Stomach (tissue), 4 donors: Measurements from ENCODE around the gene OCLN.

Experiments used
- CTCF ChIP-seq, 7 experiments: fragments of 450-650 bp in 4 of 7; fragments of 200-600 bp in 3 of 7; sonication (generic) in 3 of 7; IDR thresholded peaks; one replicate each; pipeline ENCODE4 v1.5.1; 2016 to 2019; ENCODE audit warnings: antibody characterized with exemption in 7 of 7, control low read depth in 2 of 7, mild to moderate bottlenecking in 1 of 7
- EP300 ChIP-seq: sonication (generic); formaldehyde crosslinking; IDR thresholded peaks from one replicate; pipeline ENCODE4 v1.6.1; 2017; ENCODE audit warnings: antibody characterized with exemption
- POLR2A ChIP-seq, 4 donors: fragments of 450-650 bp; IDR thresholded peaks; one replicate each; pipeline ENCODE4 v1.6.1; 2016; ENCODE audit warnings: antibody characterized with exemption in 4 of 4, control low read depth in 2 of 4, mild to moderate bottlenecking in 1 of 4, moderate library complexity in 1 of 4
- POLR2AphosphoS5 ChIP-seq, 3 donors: sonication (generic); formaldehyde crosslinking; IDR thresholded peaks; one replicate each; pipeline ENCODE4 v1.6.1; 2016; ENCODE audit warnings: antibody characterized with exemption in 3 of 3

DNA sequence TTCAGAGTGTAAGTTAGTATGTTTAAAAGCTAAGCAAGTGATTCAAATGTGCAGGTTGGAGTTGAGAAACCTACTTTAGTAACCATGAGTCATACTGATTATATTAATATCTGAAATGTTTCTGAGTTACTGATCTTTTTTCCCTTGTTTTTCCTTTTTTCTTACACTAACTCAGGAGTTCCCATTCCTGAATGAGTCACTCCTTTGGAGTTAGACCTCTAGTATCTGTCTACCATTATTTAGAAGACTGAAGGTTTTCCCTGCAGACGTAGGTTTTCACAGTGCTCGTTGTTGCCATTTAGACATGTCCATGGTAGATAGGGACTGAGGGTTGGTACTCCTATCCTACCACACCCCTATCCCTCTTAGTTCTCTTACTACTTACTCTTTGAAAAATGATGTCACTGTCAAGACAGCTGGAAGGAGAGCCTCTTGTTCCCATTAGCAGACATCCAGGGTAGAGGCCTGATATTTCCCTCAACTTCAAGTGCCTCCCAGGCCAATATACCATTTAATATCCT is 20.2 kb downstream of the OCLN start:
- no peak for TF ChIP-seq POLR2A (IDR thresholded peaks at IDR 0.05)
- TF ChIP-seq CTCF (IDR thresholded peaks at IDR 0.05), result no peak
- TF ChIP-seq EP300, result no peak
- TF ChIP-seq POLR2AphosphoS5 (IDR thresholded peaks at IDR 0.05), result no peak
